ENCODE results near the gene CUL9.

Gene CUL9

GRCh38 chr6:43189776-43190304 is 7.8 kb downstream of the CUL9 start:
- Histone ChIP-seq H3K27me3 (ENCODE audit: insufficient read depth, low read length, poor library complexity) (no peaks in the 10 kb centered on the region), H3K4me1 (ENCODE audit: insufficient read depth, low read length) (peaks cover 8% of the 10 kb centered on the region), H4K20me1 (ENCODE audit: insufficient read depth, low read length) (no peaks in the 10 kb centered on the region; the same call in 1 of the 2 replicates), H3K9ac (ENCODE audit: low read depth, low read length) (no peak overlapping the region), H3K4me2 (ENCODE audit: insufficient read depth, low read length) (no peak overlapping the region), H3K9me3 (ENCODE audit: insufficient read depth, low read length, severe bottlenecking) (no peaks in the 10 kb centered on the region), H3K36me3 (ENCODE audit: insufficient read depth, low read length) (peaks cover 66% of the 10 kb centered on the region), H2AFZ (ENCODE audit: low read depth, low read length) (no peak overlapping the region), H3K4me3 (ENCODE audit: low read depth in 1 of 2, low read length in 2 of 2) (no peak overlapping the region), H3K79me2 (ENCODE audit: insufficient read depth, low read length) (no peaks in the 10 kb centered on the region), H3K27ac (ENCODE audit: low read length) (no peak overlapping the region)
- DNase-seq (no peak), ATAC-seq (ENCODE audit: insufficient read depth, low read depth) (no peak)
- no peak for TF ChIP-seq EZH2 (IDR thresholded peaks at IDR 0.05; ENCODE audit: borderline replicate concordance, low read depth, low read length, severe bottlenecking)
- TF ChIP-seq, protein P1, sequence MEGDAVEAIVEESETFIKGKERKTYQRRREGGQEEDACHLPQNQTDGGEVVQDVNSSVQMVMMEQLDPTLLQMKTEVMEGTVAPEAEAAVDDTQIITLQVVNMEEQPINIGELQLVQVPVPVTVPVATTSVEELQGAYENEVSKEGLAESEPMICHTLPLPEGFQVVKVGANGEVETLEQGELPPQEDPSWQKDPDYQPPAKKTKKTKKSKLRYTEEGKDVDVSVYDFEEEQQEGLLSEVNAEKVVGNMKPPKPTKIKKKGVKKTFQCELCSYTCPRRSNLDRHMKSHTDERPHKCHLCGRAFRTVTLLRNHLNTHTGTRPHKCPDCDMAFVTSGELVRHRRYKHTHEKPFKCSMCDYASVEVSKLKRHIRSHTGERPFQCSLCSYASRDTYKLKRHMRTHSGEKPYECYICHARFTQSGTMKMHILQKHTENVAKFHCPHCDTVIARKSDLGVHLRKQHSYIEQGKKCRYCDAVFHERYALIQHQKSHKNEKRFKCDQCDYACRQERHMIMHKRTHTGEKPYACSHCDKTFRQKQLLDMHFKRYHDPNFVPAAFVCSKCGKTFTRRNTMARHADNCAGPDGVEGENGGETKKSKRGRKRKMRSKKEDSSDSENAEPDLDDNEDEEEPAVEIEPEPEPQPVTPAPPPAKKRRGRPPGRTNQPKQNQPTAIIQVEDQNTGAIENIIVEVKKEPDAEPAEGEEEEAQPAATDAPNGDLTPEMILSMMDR (IDR thresholded peaks at IDR 0.05; ENCODE audit: borderline replicate concordance, extremely low read depth, low read length, poor library complexity, severe bottlenecking): no peak

- no peak overlapping the region for H3K27ac ChIP-seq (ENCODE audit: low read length)
- H3K4me3 ChIP-seq (ENCODE audit: low read depth in 1 of 2, low read length in 2 of 2): no peak overlapping the region
- no peaks in the 10 kb centered on the region for H3K79me2 ChIP-seq (ENCODE audit: insufficient read depth, low read length)
- no peaks in the 10 kb centered on the region for H3K9me3 ChIP-seq (ENCODE audit: insufficient read depth, low read length, severe bottlenecking)
- no peak for ATAC-seq (ENCODE audit: insufficient read depth, low read depth)
- H3K36me3 ChIP-seq (ENCODE audit: insufficient read depth, low read length): peaks cover 64% of the 10 kb centered on the region
- H3K4me2 ChIP-seq (ENCODE audit: insufficient read depth, low read length): no peak overlapping the region
- no peak overlapping the region for H3K9ac ChIP-seq (ENCODE audit: low read depth, low read length)
- no peaks in the 10 kb centered on the region for H3K4me1 ChIP-seq (ENCODE audit: insufficient read depth, low read length)
- no peak overlapping the region for H2AFZ ChIP-seq (ENCODE audit: low read depth, low read length)
- H3K27me3 ChIP-seq (ENCODE audit: insufficient read depth, low read length, poor library complexity): no peaks in the 10 kb centered on the region
- no peaks in the 10 kb centered on the region for H4K20me1 ChIP-seq (ENCODE audit: insufficient read depth, low read length)
- DNase-seq: no peak
- TF ChIP-seq EZH2 (IDR thresholded peaks at IDR 0.05; ENCODE audit: borderline replicate concordance, low read depth, low read length, severe bottlenecking): no peak
- TF ChIP-seq, protein P1 (IDR thresholded peaks at IDR 0.05; ENCODE audit: borderline replicate concordance, extremely low read depth, low read length, poor library complexity, severe bottlenecking): no peak
Observed at GRCh38 chr6:43192911-43193310, 10.9 kb downstream of the CUL9 start.

- no peak for DNase-seq
- Histone ChIP-seq H4K20me1 (ENCODE audit: insufficient read depth, low read length) (no peaks in the 10 kb centered on the region), H3K9me3 (ENCODE audit: insufficient read depth, low read length, severe bottlenecking) (no peaks in the 10 kb centered on the region), H3K4me1 (ENCODE audit: insufficient read depth, low read length) (no peaks in the 10 kb centered on the region), H3K4me3 (ENCODE audit: low read depth in 1 of 2, low read length in 2 of 2) (no peak overlapping the region), H3K36me3 (ENCODE audit: insufficient read depth, low read length) (peaks cover 60% of the 10 kb centered on the region), H3K9ac (ENCODE audit: low read depth, low read length) (no peak overlapping the region), H3K27me3 (ENCODE audit: insufficient read depth, low read length, poor library complexity) (no peaks in the 10 kb centered on the region), H3K4me2 (ENCODE audit: insufficient read depth, low read length) (no peak overlapping the region), H3K79me2 (ENCODE audit: insufficient read depth, low read length) (no peaks in the 10 kb centered on the region), H3K27ac (ENCODE audit: low read length) (no peak overlapping the region), H2AFZ (ENCODE audit: low read depth, low read length) (no peak overlapping the region)
- no peak for ATAC-seq (ENCODE audit: insufficient read depth, low read depth)
- TF ChIP-seq, protein P1 (IDR thresholded peaks at IDR 0.05; ENCODE audit: borderline replicate concordance, extremely low read depth, low read length, poor library complexity, severe bottlenecking): no peak
- TF ChIP-seq EZH2 (IDR thresholded peaks at IDR 0.05; ENCODE audit: borderline replicate concordance, low read depth, low read length, severe bottlenecking): no peak
Observed at GRCh38 chr6:43193929-43194328, 11.9 kb downstream of the CUL9 start.

- H3K9ac ChIP-seq (ENCODE audit: low read depth, low read length): no peak overlapping the region
- no peaks in the 10 kb centered on the region for H4K20me1 ChIP-seq (ENCODE audit: insufficient read depth, low read length)
- no peak for TF ChIP-seq EZH2 (IDR thresholded peaks at IDR 0.05; ENCODE audit: borderline replicate concordance, low read depth, low read length, severe bottlenecking)
- TF ChIP-seq, protein P1 (IDR thresholded peaks at IDR 0.05; ENCODE audit: borderline replicate concordance, extremely low read depth, low read length, poor library complexity, severe bottlenecking): no peak
Observed at GRCh38 chr6:43196337-43196736, 14.3 kb downstream of the CUL9 start.

More at GRCh38 chr6:43196337-43196736, 14.3 kb downstream of the CUL9 start:
- Histone ChIP-seq H3K4me2 (ENCODE audit: insufficient read depth, low read length) (no peak overlapping the region), H3K27me3 (ENCODE audit: insufficient read depth, low read length, poor library complexity) (no peaks in the 10 kb centered on the region), H3K36me3 (ENCODE audit: insufficient read depth, low read length) (peaks cover 76% of the 10 kb centered on the region), H3K4me3 (ENCODE audit: low read depth in 1 of 2, low read length in 2 of 2) (no peak overlapping the region), H3K9me3 (ENCODE audit: insufficient read depth, low read length, severe bottlenecking) (no peaks in the 10 kb centered on the region), H3K27ac (ENCODE audit: low read length) (no peak overlapping the region), H3K4me1 (ENCODE audit: insufficient read depth, low read length) (no peaks in the 10 kb centered on the region), H3K79me2 (ENCODE audit: insufficient read depth, low read length) (no peaks in the 10 kb centered on the region), H2AFZ (ENCODE audit: low read depth, low read length) (no peak overlapping the region)
- no peak for ATAC-seq (ENCODE audit: insufficient read depth, low read depth)
- no peak for DNase-seq
